NCI-H187 (cell line): ENCODE data around the gene RNASEL.
"Not testable (repeated sequence)": the region's sequence is repeated elsewhere in the genome, so short reads cannot be mapped to it uniquely, and the experiment has no call there.

ENCODE experiments used
- DNase-seq, 2 experiments: peaks; one replicate each; lab custom pipeline; 2025; lab: John Stamatoyannopoulos, UW

Gene RNASEL

DNA sequence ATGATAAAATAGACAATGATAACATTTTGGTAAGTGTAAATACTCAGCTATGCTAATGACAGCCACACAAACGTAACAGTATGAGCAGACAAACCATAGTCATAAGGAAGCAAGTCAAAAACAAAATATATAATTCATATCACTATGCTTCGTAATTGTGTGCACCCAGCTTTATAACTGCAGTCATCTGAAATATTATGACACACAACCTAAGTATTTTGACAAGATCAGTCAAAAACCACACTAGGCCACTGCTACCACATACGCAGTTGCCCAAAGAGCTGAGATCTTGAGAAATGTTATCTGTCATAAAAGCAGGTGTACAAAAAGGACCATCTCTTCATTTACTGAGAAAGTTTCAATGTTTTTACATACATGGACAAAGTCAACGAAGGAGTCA lies 26.0 kb downstream of the RNASEL start:
- no peak for DNase-seq

DNA sequence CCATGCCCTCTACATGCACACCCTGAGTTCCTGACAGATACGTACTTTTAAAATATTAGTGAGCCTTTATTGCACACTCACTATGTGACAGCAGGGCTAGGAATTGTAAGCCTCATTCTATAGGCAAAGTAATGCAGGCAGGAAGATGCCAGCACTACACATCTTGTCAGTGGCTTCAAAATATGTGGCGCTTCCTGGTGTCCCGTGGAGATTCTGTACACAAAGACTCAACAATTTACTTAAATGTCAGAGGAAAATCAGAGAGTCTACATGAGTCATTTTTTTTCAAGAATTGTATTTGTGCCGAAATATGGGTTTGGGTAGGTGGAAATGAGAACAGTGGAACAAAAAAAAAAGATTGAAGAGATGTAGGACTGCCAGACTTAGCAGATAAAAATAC lies 27.6 kb downstream of the RNASEL start:
- no peak for DNase-seq

DNA sequence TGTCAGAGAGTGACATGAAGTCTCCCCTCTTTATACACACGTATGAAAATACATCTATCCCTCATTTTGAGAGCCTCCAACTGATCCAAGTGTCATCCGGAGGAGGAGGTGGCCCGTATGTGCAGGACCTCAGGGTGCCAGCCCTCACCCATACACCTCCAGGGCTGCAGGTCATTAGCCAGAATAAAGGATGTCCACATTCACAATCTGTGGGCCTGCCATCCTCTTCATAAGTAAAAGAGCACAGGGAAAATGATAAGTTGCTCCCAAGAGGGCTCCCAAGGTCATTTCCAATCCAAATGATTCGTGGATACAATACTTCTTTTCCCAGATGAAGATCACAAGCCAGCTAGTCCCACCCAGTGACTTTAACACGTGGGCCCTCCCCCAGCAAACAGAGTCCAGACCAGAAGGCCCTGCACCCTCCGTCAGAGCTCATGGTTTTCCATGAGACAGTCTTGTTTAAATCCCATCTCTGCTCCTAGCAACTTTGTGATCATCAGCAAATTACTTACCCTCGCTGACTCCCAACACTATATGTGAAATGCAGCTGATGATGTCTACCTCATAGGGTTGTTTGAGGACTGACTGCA lies 28.6 kb downstream of the RNASEL start:
- no peak for DNase-seq

DNA sequence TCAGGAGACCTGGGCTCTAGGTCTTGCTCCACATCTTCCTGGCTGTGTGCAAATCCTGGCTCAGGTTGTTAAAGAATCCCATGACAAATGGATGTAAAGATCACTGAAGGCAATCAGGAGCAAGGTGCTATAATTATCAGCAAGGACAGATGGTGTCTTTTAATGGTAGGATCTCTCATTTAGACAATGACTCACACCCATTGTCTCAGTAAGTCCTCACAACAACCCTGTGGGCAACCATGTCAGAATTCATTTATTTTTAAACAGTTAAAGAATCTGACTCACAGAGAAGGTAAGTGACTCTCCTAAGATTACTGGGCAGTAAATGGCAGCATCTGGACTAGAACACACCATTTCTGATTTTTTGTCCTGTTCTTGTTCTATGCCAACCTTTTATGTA lies 32.8 kb downstream of the RNASEL start:
- DNase-seq, result no peak

DNA sequence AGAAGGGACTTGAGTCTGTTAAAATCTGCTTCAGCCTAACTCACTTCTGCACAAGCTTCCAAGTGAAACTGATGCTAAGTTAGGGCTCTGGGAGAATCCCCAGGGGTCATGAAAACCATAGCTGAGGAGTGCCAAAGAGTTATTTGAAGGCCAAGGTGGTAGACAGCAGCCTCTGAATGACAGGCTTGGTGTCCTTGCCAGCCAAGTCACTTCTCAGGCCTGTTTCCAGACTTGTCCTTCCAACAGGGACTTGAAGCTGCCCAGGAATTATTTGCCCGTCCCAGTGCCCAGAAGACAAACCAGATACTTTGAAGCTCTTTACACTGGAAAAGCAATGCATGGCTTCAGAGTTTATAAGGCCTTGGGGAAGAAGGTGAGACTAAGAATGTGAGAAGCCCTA lies 33.6 kb downstream of the RNASEL start:
- DNase-seq, result no peak

DNA sequence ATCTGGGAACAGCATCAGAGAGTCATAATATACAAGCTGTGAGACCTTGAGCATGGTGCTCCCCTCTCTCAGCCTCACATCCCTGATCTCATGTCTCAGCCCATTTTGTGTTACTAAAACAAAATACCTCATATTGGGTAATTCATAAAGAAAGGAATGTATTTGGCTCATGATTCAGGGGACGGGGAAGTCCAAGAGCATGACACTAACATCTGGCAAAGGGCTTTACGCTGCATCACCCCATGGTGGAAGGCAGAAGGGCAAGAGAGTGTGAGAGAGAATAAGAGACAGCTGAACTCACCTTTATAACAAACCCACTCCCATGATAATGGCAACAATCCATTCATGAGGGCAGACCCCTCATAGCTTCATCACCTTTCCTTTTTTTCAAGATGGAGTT lies 36.5 kb downstream of the RNASEL start:
- no peak for DNase-seq

DNA sequence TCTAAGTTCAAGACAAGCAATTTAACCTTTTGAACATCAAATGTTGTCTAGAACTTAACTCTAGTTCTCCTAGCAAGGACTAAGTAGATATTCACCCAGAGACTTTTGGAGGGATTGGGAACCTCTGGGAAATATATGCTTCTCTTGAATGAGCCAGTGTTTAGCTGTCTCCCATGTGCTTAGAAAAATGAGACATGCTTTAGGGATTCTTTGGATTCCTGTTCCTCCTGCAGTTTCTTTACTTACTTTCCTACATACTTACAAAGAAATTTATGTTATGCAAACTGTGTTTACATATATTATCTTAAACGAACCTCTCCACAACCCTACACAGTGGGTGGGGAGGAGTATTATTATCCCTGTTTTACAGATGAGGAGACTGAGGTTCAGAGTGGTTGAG lies 39.2 kb downstream of the RNASEL start:
- DNase-seq, result no peak

DNA sequence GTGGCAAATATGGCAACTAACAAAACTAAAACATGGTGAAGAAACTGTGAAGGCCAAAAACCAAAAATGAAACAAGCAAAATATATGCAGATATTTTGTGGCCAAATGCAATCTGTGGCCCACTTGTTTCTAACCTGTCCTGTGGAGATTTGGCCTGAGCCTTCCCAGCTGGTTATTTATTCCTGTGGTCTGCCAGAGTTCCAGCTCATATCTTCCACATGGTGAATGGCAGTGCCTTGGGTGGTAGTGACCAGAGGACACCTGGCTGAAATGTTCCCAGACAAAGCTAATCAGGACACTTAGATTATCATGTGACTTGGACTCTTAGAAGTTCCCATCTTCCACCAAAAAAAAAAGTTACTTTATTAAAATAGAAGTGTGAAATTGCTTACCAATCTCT lies 39.7 kb downstream of the RNASEL start:
- DNase-seq, result no peak

DNA sequence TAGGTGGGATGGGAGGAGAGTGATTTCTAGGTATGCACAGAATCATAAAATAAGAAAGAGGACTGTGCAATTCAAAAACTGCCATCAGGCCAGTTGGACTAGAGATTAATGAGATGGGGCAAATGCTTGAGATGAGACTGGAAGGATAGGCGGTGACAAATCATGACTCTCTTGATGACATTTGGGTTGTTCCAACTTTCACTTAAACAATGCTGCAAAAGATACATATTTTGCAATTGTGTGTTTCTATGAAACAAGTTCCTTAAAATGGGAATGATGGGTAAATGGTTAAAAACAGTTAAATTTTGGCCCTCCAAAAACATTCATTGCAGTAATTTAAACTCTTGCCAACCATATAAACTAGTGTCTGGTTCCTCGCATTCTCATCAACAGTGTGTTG lies 55.2 kb downstream of the RNASEL start:
- DNase-seq, result no peak

DNA sequence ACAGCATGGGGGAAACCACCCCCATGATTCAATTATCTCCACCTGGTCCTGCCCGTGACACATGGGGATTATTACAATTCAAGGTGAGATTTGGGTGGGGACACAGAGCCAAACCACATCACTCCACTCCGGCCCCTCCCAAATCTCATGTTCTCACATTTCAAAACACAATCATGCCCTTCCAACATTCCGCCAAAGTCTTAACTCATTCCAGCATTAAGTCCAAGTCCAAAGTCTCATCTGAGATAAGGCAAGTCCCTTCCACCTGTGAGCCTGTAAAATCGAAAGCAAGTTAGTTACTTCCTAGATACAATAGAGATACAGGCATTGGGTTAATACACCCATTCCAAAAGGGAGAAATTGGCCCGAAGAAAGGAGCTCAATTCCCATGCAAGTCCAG lies 60.9 kb downstream of the RNASEL start:
- DNase-seq, result not testable (repeated sequence)

DNA sequence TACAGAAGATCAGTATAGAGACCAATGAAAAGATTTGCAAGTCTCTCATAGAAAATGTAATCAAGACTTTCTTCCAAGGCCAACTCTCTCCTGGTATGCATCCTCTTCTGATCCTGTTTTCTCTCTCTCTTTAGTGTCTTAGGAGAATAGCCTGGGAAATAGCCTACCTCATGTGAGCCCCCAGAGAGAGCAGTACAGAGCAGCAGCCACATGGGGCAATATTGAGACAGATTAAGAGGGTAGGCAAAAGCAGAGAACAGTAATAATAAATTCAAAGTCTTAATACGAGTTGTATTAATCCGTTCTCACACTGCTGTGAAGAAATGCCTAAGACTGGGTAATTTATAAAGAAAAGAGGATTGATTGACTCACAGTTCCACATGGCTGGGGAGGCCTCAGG lies 61.4 kb downstream of the RNASEL start:
- DNase-seq, result no peak

DNA sequence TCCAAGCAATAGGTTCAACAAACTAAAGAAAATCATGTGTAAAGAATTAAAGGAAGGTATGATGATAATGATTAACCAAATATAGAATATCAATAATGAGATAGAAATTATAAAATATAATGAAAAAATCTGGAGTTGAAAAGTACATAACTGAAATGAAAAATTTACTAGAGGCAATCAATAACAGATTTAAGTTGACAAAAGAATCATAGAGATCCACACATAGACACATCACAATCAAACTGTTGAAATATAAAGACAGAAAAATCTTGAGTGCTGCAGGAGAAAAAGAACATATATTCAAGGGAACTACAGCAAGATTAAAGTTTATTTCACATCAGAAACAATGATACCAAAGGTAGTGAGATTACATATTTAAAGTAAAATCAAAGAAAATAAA lies 63.7 kb downstream of the RNASEL start:
- no peak for DNase-seq
